ENCODE results near the gene SCD. TPM values are rescaled to one million over a fixed set of nuclear protein-coding genes. Genes with fewer than 3 reads are reported as not detected.
"Not testable (repeated sequence)": the region's sequence is repeated elsewhere in the genome, so short reads cannot be mapped to it uniquely, and the experiment has no call there.

Gene SCD
- total RNA-seq: 100 to 1,000 TPM; 159 to 513 TPM

- no peaks in the 10 kb centered on the region for H3K36me3 ChIP-seq
- H3K9me3 ChIP-seq: no peaks in the 10 kb centered on the region
- intact Hi-C loops (cut with DNase I): no loop called here
- peak within 1 kb of the TSS; percentile 80 for H3K4me3 ChIP-seq
- H3K27ac ChIP-seq: peak within 1 kb of the TSS; percentile 59
- no peaks in the 10 kb centered on the region for H3K27me3 ChIP-seq
- peak within 1 kb of the TSS; percentile 69 to 81 for H3K9ac ChIP-seq (ENCODE audit: low read depth in 2 of 2, low read length in 2 of 2)
- DNase-seq: peak; percentile 88
- TF ChIP-seq CTCF (IDR thresholded peaks at IDR 0.05): no peak
- H3K4me1 ChIP-seq: no peaks in the 10 kb centered on the region
These were observed at the start of gene SCD for GRCh38 chr10:100346765-100347567. Gene SCD (plus strand): TSS chr10:100347233. CDS start chr10:100347505, 272 bp downstream.

GRCh38 chr10:100297242-100297641 lies 49.8 kb upstream of the SCD start:
- H3K9me3 ChIP-seq: no peaks in the 10 kb centered on the region
- DNase-seq: no peak
- no peak overlapping the region for H3K9ac ChIP-seq (ENCODE audit: low read depth in 2 of 2, low read length in 2 of 2)
- no peaks in the 10 kb centered on the region for H3K36me3 ChIP-seq
- no peaks in the 10 kb centered on the region for H3K4me1 ChIP-seq
- TF ChIP-seq CTCF (IDR thresholded peaks at IDR 0.05): no peak
- no peaks in the 10 kb centered on the region for H3K27me3 ChIP-seq
- intact Hi-C loops (cut with DNase I): no loop called here
- no peak overlapping the region for H3K27ac ChIP-seq
- H3K4me3 ChIP-seq: no peak overlapping the region

GRCh38 chr10:100301123-100301522 lies 45.9 kb upstream of the SCD start:
- H3K9me3 ChIP-seq; H3K9ac ChIP-seq (ENCODE audit: low read depth in 2 of 2, low read length in 2 of 2); H3K27me3 ChIP-seq; intact Hi-C loops (cut with DNase I); H3K27ac ChIP-seq; H3K4me1 ChIP-seq; H3K4me3 ChIP-seq; H3K36me3 ChIP-seq; DNase-seq: not testable (repeated sequence)

GRCh38 chr10:100303724-100304319 lies 43.2 kb upstream of the SCD start:
- Histone ChIP-seq H3K9me3 (no peaks in the 10 kb centered on the region), H3K27ac (no peak overlapping the region), H3K4me3 (no peak overlapping the region), H3K27me3 (no peaks in the 10 kb centered on the region), H3K36me3 (no peaks in the 10 kb centered on the region), H3K4me1 (no peaks in the 10 kb centered on the region), H3K9ac (ENCODE audit: low read depth in 2 of 2, low read length in 2 of 2) (no peak overlapping the region)
- peak; percentile 34 for TF ChIP-seq CTCF (IDR thresholded peaks at IDR 0.05)
- intact Hi-C loops (cut with DNase I): no loop called here
- no peak for DNase-seq

GRCh38 chr10:100304414-100304813 lies 42.6 kb upstream of the SCD start:
- no peaks in the 10 kb centered on the region for H3K4me1 ChIP-seq
- H3K27me3 ChIP-seq: no peaks in the 10 kb centered on the region
- H3K9ac ChIP-seq (ENCODE audit: low read depth in 2 of 2, low read length in 2 of 2): no peak overlapping the region
- no peaks in the 10 kb centered on the region for H3K36me3 ChIP-seq
- TF ChIP-seq CTCF (IDR thresholded peaks at IDR 0.05): no peak
- H3K4me3 ChIP-seq: no peak overlapping the region
- no peaks in the 10 kb centered on the region for H3K9me3 ChIP-seq
- H3K27ac ChIP-seq: no peak overlapping the region
- intact Hi-C loops (cut with DNase I): no loop called here
- DNase-seq: no peak

- no peak overlapping the region for H3K27ac ChIP-seq
- H3K4me1 ChIP-seq: no peaks in the 10 kb centered on the region
- TF ChIP-seq CTCF (IDR thresholded peaks at IDR 0.05): no peak
- intact Hi-C loops (cut with DNase I): no loop called here
- no peak for DNase-seq
- H3K36me3 ChIP-seq: no peaks in the 10 kb centered on the region
- H3K27me3 ChIP-seq: no peaks in the 10 kb centered on the region
- H3K4me3 ChIP-seq: no peak overlapping the region
- H3K9me3 ChIP-seq: no peaks in the 10 kb centered on the region
- no peak overlapping the region for H3K9ac ChIP-seq (ENCODE audit: low read depth in 2 of 2, low read length in 2 of 2)
These were observed 40.2 kb upstream of the SCD start for GRCh38 chr10:100306861-100307260.

Measured in colonic mucosa (tissue), 4 donors.